Measurements from ENCODE around the gene LRRC28.

Gene LRRC28

GRCh38 chr15:99343208-99343607 lies 91.9 kb downstream of the LRRC28 start:
- Histone ChIP-seq H3K36me3 (peaks cover 0 to 4% (median 0%) of the 10 kb centered on the region in 3 donors), H3K9me3 (no peaks in the 10 kb centered on the region), H3K4me1 (no peaks in the 10 kb centered on the region), H3K4me3 (no peak overlapping the region), H3K27me3 (no peaks in the 10 kb centered on the region), H3K27ac (no peak overlapping the region)
- intact Hi-C loops (cut with DNase I; ENCODE audit: low total_unique reads) = no loop called here
- no peak for TF ChIP-seq CTCF (IDR thresholded peaks at IDR 0.05)
- DNase-seq = no peak

- no peaks in the 10 kb centered on the region for H3K9me3 ChIP-seq
- peaks cover 0 to 4% (median 0%) of the 10 kb centered on the region in 3 donors for H3K36me3 ChIP-seq
- no peak overlapping the region for H3K4me3 ChIP-seq
- intact Hi-C loops (cut with DNase I; ENCODE audit: low total_unique reads) = no loop called here
- no peaks in the 10 kb centered on the region for H3K4me1 ChIP-seq
- peak; percentile 44 to 58 for TF ChIP-seq CTCF (IDR thresholded peaks at IDR 0.05)
- H3K27me3 ChIP-seq = no peaks in the 10 kb centered on the region
- H3K27ac ChIP-seq = no peak overlapping the region
- no peak for DNase-seq
Measured at GRCh38 chr15:99343881-99344551, 92.7 kb downstream of the LRRC28 start.

- H3K27ac ChIP-seq = no peak overlapping the region
- no peaks in the 10 kb centered on the region for H3K9me3 ChIP-seq
- DNase-seq = no peak
- H3K4me3 ChIP-seq = no peak overlapping the region
- H3K4me1 ChIP-seq = no peaks in the 10 kb centered on the region
- peaks cover 0 to 4% (median 0%) of the 10 kb centered on the region in 3 donors for H3K36me3 ChIP-seq
- TF ChIP-seq CTCF (IDR thresholded peaks at IDR 0.05) = no peak
- no peaks in the 10 kb centered on the region for H3K27me3 ChIP-seq
- intact Hi-C loops (cut with DNase I; ENCODE audit: low total_unique reads) = no loop called here
Measured at GRCh38 chr15:99344639-99345038, 93.4 kb downstream of the LRRC28 start.

- Histone ChIP-seq H3K9me3 (no peaks in the 10 kb centered on the region), H3K4me1 (no peaks in the 10 kb centered on the region), H3K4me3 (no peak overlapping the region), H3K36me3 (peaks cover 0 to 4% (median 0%) of the 10 kb centered on the region in 3 donors), H3K27me3 (no peaks in the 10 kb centered on the region), H3K27ac (no peak overlapping the region)
- no peak for DNase-seq
- intact Hi-C loops (cut with DNase I; ENCODE audit: low total_unique reads) = no loop called here
- no peak for TF ChIP-seq CTCF (IDR thresholded peaks at IDR 0.05)
Measured at GRCh38 chr15:99345242-99345641, 94.0 kb downstream of the LRRC28 start.

GRCh38 chr15:99345832-99346462 lies 94.7 kb downstream of the LRRC28 start:
- DNase-seq = no peak
- H3K36me3 ChIP-seq = peaks cover 0 to 4% (median 0%) of the 10 kb centered on the region in 3 donors
- no peaks in the 10 kb centered on the region for H3K4me1 ChIP-seq
- no peaks in the 10 kb centered on the region for H3K9me3 ChIP-seq
- H3K4me3 ChIP-seq = no peak overlapping the region
- intact Hi-C loops (cut with DNase I; ENCODE audit: low total_unique reads) = no loop called here
- H3K27me3 ChIP-seq = no peaks in the 10 kb centered on the region
- no peak overlapping the region for H3K27ac ChIP-seq
- no peak for TF ChIP-seq CTCF (IDR thresholded peaks at IDR 0.05)

Measured in tibial artery (tissue), 4 donors.